Bone marrow (tissue), 2 donors: ENCODE results near the gene SPACA7.
"Not testable (repeated sequence)": the region's sequence is repeated elsewhere in the genome, so short reads cannot be mapped to it uniquely, and the experiment has no call there.

Source experiments
- DNase-seq, 2 donors: peaks; one replicate each; lab custom pipeline; 2025; lab: John Stamatoyannopoulos, UW

SPACA7 gene

DNA sequence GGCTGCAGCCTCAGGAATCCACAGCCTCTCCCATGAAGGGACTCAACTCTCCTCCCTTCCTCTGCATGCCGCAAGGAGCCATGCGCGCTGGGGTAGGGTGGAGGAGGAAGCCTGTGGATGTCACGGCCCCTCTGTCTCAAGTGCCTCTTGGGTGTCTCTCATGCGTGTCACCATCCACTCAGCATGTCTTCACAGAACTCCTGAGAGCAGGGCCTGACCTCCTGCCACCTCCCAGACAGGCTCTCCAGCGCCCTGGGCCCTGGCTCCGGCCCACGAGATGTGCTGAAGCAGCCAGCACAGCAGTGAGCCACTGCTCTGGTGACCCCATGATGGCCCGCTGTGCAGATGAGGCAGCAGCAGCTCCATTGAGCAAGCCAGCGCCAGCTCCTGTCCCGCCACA is 25.9 kb upstream of the SPACA7 start:
- no peak for DNase-seq

DNA sequence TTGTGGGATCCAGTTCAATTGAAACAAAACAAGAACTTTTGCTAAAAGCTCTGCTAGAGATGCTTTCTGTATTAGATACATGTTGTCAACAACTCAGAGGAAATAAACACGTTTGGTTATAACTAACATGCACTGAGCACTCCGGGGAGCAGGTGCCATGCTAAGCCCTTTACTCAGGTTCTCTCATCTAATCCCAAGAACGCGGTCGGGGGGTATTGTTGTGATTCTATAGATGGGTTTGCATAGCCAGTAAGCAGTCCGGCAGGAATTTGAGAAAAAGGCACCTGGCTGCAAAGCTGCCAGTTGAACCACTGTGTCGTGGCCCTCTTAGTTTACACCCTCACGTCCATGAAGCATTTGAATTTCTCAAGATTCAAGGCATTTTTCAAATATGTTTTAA is 24.3 kb upstream of the SPACA7 start:
- DNase-seq, result no peak

DNA sequence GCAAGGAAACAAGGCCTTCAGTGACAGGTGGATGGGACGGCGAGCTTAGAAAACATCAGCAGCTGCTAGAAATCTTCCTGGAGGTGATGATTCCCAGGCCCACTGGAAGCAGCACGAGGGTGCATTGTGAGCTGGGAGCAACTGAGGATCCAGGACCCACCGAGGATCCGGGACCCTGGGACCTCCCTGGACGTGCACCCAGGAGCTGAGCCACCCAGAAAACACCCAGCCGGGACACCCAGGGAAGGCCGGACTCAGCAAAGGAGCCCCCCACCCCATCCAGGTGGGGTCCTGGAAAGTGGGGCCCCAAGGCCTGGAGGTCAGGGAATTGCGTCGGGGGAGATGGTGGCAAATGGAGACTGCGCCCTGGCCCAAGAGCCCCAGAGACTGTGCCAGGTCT is 22.3 kb upstream of the SPACA7 start:
- DNase-seq, result no peak

DNA sequence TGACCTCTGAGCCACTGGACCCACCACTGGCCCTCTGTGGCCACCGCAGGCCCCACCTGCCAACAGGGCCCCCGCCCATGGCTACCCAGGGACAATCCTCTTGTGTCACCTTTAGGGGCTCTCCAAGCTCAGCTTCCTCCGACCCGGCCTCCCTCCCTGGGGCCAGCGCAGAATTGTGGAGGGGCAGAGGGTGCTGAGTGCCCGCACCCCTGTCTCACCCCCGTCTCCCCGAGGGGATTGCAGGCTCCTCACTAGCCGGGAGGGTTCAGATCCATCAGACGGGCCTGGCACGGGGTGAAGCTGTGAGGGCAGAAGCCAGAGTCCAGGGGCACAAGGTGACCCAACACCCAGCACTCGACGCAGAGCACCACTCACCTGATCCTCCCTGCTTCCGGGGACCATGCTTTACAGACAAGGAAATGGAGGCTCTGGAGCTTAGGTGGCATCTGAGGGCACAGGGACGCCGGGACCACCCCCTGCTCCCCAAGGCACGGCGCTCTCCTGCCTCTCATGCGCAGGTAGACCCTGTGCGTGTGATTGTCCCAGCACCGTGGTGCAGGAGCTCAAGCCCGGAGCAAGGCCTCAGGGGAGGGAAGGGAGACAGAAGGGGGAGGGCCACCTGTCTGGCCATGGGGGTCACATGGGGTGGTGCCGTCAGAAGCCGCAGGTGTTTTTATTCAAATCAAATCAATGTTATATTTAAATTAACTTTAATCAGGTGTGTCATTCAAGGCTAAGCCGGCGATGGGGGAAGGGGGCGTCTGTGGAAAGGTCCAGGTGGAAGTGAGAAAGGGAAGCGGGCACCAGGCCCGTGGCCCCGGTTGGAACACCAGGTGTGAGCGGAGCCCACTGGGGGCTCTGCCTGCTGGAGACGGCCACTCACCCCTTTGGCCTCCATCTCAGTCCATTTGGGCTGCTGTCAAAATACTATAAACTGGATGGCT is 21.6 kb upstream of the SPACA7 start:
- DNase-seq, result no peak

DNA sequence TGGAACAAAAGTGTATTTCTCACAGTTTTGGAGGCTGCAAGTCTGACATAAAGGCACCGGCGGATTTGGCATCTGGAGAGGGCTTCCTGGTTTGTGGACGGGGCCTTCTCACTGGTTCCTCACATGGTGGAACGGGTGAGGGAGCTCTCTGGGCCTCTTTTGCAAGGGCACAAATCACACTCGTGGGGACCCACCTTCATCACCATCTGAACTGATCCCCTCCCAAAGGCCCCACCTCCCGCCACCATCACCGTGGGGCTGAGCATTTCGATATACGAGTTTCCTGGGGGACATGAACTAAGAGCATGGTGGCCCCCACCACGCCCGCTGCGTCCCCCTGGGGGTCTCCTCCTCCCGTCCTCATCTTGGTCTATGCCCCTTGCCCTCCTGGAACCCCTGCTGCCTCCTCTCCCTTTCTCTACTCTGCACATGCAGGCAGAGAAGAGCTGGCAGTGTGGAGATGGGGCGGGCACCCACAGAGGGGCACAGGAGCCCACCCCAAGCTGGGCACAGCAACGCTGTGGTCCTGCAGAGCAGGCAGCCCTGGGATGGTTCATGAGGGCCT is 20.8 kb upstream of the SPACA7 start:
- no peak for DNase-seq

DNA sequence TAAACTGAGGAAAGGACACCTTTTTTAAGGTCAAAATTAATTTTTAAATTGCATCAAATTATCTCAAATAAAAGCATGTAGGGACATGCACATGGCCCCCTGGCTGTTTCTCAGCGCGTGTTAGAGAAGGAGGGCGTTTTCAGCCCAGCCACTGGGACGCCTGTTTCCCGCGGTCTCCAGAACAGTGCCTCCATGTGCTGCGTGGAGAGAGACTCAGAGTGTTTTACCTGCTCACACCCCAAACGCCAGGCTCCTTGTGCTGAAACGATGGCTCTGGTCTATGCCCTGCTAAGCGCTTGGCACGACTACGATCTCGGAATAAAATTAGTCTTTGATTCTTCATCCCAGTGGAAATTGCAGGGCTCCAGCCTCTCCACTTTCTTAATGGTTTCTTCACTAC is 20.0 kb upstream of the SPACA7 start:
- DNase-seq, result no peak

DNA sequence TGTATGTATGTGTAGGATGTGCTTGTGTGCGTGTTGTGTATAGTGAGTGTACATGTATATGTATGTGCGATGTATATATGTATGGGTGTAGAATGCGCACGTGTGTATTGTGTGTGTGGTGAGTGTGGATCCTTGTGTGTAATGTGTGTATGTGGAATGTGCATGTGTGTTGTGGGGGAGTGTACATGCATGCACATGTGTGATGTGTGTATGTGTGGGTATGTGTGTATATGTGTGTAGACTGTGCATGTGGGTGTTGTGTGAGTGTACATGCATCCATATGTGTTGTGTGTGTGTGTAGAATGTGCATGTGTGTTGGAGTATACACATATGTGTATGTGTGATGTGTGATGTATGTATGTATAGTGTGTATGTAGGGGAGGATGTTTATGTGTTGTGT is 18.0 kb upstream of the SPACA7 start:
- DNase-seq, result no peak

DNA sequence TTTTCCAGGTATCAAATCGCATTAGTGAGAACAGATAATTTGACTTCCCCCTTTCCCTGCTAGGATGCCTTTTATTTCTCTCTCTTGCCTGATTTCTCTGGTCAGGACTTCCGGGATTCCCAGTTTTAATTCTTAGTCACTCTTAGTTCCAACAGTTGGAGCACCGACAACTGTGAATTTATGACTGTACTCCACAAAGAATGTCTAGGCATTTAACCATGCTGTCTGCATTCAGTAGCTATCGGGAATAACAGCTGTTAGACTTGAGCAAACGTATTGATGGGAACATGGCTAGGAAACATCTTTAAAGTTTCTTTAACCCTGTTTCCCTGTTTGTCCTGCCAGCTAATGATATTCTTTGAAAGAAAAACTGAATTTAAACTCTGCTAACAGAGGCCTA is 14.1 kb upstream of the SPACA7 start:
- no peak for DNase-seq

DNA sequence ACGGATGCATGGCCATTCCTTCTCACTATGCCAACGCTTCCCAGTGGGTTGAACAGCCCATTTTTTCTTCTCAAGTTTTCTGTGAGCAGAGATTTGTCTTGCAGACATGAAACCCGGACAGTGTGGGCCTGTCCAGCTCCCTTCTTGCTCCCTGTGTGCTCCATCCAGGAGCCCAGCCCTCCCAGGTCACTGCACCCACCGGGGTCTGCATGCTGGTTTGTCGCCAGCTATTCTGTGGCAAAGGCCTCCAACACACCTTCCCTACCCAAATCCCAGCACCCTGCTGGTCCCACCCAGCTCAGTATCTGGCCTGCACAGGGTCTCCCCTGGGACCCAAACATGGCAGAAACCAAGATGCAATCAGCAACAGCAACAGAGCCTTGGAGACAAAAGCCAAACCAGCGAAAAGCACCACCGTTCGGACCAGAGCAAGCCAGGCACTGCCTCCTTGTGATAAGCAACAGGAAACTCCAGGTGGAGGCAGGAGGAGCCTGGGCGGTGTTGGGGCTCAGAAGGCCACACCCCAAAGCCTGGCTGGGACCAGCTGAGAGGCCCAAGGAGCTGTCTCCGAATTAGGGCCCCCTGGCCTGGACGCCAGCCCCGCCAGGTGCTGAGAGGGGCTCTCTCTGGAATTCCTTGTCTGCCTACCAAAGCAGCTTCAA is 12.2 kb upstream of the SPACA7 start:
- no peak for DNase-seq

DNA sequence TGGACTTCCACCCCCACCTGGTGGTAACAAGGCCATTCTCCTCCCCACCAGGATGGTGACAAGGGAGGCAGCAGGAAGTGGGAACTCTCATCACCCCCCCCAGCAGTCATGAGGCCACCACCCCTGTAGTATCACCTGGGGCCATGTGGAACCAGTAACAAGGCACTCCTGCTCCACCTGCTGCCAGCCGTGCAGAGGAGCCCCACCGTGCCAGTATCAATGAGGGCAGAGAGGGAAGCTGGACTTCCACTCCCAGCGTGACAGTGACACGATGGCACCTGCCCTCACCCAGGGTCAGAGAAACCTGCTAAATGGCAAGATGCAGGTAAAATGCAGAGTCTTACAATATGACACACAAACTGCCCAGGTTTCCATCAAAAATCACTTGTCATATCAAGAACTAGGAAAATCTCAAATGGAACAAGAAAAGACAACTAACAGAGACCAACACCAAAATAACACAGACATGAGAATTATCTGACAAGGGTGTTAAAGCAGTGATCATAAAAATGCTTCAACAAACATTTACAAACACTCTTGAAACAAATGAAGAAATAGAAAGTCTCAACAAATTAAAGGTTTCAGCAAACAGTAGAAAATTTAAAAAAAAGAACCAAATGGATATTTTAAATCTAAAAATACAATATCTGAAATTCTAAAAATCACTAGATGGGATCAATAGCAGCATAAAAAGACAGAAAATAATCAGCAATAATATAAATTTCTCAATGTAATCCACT is 9.1 kb upstream of the SPACA7 start:
- DNase-seq, result no peak

DNA sequence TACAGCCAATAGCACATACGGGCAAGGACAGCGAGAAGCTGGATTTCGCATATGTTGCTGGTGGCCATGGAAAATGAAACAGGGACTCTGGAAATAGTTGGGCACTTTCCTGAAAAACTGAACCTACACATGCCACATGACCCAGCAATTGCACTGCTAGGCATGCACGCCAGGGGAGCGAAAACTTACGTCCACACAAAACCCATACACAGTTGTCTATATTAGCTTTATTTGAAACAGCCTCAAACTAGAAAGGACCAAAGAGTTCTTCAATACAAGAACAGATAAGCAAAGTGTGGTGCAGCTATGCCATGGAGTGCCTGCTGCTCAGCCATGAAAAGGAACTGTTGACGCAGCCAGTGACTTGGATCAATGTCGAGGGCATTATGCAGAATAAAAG is 7.3 kb upstream of the SPACA7 start:
- no peak for DNase-seq

DNA sequence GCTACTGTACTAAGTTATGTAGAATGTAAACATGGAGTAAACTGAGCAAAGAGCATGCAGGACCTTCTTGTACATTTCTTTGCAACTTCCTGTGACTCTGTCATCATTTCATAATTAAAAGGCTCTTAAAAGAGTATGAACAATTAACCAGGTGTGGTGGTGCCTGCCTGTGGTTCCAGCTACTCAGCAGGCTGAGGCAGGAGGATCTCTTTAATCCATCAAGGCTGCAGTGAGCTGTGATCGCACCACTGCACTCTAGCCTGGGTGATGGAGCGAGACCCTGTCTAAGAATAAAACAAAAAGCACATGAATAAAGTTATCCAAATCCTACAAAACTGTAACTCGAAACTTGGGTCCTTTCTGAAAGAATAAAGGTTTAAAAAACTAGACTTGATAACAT is 5.8 kb upstream of the SPACA7 start:
- no peak for DNase-seq

DNA sequence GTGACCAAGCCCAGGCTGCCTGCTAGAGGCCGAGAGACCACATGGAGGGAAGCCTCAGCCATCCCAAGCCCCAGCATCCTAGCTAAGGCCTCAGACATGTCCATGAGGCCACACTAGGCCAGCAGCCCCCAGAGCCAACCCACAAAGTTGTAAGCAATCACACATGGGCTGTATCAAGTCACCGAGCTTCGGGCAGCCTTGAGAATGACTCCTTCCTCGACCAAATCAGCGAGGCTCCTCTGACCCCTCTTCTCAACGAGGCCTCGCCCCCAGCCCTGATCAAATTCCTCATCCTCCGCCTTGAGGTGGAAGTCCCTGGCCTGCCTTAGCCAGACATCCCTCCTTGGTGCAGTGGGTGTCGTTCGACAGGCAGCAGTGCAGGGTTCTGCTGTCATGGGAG is 1.9 kb upstream of the SPACA7 start:
- no peak for DNase-seq

DNA sequence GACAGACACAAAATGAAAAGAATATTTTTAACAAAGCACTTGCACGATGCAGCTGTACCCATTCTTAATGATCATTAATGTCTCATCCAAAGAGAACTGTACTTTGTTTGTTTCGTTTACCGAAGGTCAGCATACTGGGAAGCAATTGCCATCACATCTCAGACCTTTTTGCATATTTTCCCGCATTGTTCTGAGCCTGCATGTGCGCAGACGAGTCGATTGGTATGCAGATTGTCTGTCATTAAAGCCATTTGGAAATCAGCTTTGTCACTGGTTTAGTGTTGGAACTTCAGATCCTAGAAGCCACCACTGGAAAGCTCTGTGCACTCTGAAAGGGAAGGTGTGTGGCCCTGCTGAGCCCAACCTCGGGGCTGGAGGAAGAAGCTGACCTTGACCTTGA is 15.6 kb downstream of the SPACA7 start:
- no peak for DNase-seq

DNA sequence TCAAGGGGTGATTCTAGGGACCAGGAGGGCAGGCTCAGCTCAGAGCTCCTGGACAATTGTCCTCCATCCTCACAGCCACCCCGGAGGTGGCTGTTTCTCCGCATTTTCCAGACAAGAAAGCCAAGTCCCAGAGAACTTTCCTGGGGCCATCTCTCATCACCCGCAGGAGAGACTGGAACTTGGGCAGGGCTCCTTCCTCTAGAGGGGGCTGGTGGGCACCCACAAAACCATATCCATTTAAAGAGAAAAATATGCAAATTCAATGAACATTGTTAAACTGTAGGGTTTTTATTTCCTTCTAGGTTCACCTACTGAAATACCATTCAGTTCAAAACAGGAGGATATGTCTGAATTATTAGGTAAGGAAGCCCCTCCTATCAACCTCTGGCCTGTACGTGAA is 16.6 kb downstream of the SPACA7 start:
- no peak for DNase-seq

DNA sequence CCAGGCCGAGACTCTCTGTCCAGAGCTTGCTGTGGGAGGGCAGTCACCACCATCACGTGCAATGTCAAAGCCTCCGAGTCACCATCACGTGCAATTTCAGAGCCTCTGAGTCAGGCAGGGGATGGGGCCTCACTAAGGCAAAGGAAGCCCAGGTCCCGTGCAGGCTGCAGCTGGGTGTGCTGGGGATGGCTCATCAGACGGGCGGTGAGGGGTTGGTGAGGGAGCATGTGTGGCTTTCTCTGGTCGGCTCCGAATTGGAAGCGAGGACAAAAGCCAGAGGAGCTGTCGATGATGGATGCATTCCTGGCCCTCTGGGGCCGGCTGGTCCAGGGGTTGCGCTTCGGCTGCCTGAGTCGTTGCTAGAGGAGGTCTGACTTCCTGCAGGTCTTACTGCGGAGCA is 18.9 kb downstream of the SPACA7 start:
- DNase-seq, result not testable (repeated sequence)

DNA sequence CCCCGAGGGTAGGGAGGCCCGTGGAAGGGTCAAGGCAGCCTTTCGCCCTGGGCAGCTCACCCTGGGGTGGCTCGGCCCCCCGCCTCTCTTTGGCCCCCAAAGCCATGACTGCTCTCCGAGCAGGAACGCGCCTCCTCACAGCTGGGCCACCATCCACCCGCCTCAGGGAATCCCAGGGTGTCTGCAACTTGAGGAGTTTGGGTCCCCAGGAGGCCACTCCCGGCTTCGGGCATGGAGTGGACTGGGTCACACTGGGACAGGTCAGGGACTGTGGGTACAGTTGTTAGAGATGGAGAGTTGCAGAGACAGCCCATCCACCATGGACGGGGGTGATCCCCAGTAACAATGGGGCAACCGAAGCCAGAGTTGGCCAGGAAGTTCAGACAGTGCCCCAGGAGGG is 19.8 kb downstream of the SPACA7 start:
- DNase-seq, result not testable (repeated sequence)

DNA sequence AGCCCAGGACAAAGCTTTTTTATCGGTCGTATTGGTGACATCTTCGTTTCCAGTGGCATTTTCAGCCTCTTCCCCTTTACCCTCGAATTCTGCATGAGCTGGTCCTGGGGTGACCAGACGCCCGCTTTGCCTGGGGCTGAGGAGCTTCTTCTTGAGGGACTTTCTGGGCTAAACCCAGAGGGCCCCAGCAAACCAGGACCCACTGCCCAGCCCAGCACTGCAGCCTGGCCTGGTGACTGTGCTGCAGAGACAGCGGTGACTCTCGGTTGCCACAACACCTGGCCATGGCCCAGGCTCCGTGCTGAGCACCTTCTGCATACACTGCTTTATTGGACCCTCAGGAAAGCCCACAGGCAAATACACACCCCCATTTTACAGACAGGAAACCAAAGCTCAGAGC is 21.0 kb downstream of the SPACA7 start:
- no peak for DNase-seq

DNA sequence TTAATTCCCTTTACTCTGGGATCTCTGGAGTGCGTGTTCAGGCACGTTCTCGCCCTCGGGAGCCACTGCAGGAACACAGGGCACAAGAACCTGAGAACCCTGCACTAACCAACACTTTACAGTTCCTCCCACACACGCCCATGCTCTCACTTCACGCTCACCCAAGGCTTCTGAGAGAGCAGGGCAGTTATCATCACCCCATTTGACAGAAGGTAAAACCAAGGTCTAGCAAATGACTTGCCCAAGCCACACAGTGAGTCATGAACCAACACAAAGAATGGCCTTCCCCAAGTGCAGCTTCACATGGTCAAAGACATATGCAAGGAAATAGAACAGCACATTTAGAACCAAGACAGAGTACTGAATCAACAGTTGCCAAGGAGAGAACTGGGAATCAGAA is 22.2 kb downstream of the SPACA7 start:
- DNase-seq, result not testable (repeated sequence)

DNA sequence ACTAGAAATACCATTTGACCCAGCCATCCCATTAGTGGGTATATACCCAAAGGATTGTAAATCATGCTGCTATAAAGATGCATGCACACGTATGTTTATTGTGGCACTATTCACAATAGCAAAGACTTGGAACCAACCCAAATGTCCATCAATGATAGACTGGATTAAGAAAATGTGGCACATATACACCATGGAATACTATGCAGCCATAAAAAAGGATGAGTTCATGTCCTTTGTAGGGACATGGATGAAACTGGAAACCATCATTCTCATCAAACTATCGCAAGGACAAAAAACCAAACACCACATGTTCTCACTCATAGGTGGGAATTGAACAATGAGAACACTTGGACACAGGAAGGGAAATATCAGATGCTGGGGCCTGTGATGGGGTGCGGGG is 33.7 kb downstream of the SPACA7 start:
- DNase-seq, result not testable (repeated sequence)

DNA sequence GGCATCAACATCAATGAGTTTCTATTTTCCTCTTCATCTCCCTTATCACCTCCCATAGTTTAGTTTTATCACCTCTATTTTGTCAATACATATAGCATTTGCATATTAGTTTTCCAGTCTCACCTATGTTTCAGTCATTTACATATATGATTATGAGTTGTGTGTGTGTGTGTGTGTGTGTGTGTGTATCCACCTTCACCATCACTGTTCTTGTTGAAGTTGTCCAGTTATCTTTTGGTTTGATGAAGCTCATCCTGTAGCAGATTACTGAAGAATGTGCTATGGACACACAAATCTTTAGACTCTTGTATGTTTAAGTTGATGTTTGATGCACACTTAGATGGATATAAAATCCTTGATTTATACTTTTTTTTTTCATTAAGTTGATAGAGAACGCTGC is 40.5 kb downstream of the SPACA7 start:
- no peak for DNase-seq

DNA sequence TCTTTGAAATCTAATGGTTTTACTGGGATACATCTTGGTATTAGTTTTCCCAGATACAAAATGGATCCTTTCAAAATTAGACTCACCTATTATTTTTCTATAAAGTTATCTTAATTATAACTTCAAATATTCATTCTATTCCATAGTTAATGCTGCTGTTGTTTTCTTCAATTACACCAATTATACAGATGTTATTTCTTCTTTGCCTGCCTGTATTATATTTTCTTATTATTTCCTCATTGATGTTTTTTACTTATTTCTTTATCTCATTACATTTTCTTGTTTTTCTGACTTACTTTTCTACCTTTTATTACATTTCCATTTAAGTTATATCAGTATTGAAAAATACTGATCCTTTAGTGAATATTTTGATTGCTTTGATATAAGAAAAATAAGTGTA is 40.9 kb downstream of the SPACA7 start:
- DNase-seq, result no peak

DNA sequence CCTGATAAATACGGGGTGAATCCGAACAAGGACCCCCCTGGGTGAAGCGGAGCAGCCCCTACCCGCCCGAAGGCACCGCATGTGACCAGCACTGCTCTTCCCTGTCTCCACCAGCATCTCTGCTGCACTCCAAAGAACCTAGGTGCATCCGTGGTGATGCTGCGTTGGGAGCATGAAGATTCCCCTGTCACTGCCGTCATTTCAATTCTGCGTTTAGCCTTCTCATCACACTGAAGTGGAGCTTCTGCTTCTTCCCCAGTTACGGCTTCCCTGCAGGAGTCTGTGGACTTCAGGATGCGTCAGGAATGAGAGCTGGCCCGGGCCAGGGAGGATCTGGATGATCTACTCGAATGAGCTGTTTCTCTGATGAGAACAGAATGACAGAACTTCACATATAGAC is 47.9 kb downstream of the SPACA7 start:
- DNase-seq, result no peak
